HFF-Myc (cell line): ENCODE results near the gene EMP2.
A peak's percentile ranks its signal among the peaks of the same experiment; 100 is the strongest.

Experiments
- DNase-seq: peaks from one replicate; pipeline ENCODE4 v3.0.0-alpha.2; 2011; ENCODE audit warnings: low read depth; ENCODE audit errors: extremely low read depth
- H3K4me3 ChIP-seq: replicated peaks from 2 replicates; pipeline ENCODE4 v1.5.1; 2011; ENCODE audit warnings: low read depth, mild to moderate bottlenecking, control low read depth, low read length
- CTCF ChIP-seq: IDR thresholded peaks from 2 replicates; pipeline ENCODE4 v1.5.1; 2012; ENCODE audit warnings: mild to moderate bottlenecking, low read depth, low read length, control low read depth; ENCODE audit errors: missing control alignments

The EMP2 gene

GRCh38 chr16:10578474-10579316 is 1.7 kb downstream of the EMP2 start:
- DNase-seq, result no peak
- no peak for TF ChIP-seq CTCF
- peak overlapping the region; percentile 79 for H3K4me3 ChIP-seq

DNA sequence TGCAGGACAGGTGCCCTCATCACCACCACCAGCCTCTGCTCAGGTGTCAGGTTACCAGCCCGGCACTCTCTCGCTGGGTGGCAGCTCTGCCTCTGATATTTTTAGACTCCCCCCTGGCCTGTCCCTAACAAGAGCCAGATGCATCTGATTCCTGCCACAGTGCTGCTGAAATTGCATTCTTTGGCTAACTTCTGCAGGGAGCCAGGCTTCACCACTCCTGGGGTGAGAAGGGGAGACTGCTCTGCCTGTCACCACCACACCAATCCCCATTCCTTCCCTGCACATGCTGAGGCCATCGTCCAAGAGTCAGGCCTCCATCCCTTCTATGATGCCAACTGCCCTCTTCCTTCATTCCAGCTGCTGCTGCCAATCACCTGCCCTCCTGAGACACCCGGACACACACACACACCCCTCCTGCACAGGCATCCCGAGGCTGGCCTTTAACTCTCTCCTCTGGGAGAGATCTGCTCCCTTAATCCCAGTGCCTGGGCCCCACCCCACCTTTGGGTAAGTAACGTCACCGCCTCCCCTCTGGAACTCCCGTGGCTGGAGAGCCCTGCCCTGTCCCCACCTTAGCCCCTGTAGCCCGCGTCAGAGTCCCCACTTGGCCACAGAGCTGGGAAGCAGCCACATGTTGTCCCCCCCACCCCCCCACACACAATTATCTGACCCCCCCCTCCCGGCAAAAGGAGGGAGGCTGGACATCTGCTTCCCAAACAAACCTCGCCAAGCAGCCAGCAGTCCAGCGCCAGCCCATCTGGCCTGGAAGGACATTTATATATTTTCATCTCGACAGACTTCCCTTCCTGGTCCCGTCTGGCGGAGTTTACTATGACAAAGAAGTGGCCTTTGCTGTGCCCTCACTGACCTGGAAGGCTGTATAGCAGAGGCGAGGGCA is 2.8 kb downstream of the EMP2 start:
- peak overlapping the region; percentile 79 for H3K4me3 ChIP-seq
- no peak for DNase-seq
- no peak for TF ChIP-seq CTCF

- no peak for TF ChIP-seq CTCF
- H3K4me3 ChIP-seq, result no peak overlapping the region
- no peak for DNase-seq
Measured at GRCh38 chr16:10576390-10577304, 3.8 kb downstream of the EMP2 start.

DNA sequence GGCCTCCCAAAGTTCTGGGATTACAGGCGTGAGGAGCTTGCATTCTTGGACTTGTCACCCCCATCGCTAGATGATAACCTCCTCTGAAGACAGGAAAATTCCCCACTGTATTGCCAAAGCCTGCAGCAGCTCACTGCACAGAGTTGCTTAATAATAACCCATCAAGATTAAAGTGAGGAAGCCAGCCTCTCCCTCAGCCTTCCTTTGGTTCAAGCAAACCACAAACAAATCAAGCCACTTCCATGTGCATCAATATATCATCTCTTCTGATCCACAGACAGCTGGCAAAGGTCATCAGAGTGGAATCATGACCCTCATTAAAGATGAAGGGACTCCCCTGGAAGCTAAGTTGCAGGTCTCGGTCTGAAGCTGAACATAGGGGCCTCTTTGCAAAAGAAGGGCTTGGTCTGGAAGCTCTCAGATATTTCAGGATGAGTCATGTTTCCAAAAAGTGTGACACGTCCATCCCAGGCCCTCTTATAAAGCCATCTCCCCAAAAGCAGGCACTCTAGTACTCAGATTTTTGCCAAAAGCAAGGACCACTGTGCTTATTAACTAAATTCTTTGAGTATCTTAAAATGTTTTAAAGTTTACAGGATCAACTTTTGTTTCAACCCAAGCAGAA is 4.8 kb downstream of the EMP2 start:
- no peak overlapping the region for H3K4me3 ChIP-seq
- DNase-seq, result no peak
- no peak for TF ChIP-seq CTCF

DNA sequence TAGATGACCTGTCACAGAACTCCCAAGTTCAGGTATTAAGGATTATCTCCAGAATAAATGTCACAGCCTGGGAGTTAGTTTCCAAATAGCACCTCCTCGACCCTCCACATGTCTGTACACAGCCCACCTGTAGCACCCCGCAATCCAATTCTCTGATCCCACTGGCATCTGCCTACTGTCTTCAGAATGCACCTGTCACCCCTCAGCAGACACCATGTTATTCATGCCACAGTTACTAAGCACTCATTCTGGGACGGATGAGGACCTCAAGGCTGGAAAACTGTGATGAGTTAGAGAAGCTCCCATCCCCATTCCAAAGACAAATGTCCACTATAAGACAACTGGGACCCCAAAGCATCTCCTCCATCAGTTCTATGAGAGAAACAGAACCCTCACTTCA is 7.8 kb downstream of the EMP2 start:
- no peak for DNase-seq
- no peak for TF ChIP-seq CTCF

DNA sequence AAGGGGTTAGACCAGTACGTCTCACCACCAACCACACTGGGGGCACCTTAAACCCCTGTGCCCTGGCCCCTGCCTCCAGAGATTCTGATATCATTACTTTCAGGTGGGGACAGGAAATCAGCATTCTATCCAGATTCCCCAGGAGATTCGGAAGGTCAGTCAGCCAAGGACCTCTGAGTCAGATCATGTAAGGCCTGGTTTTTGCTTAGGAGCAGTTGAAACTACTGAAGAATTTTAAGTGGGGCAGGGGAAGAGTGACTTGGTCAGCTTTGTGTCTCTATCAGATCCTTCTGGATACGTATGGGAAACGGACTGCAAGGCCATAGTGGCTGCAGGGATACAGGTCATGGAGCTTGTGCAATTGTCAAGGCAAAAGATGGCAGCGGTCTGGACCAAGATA is 9.0 kb downstream of the EMP2 start:
- DNase-seq, result no peak
- TF ChIP-seq CTCF, result no peak
- no peak overlapping the region for H3K4me3 ChIP-seq

More for the DNA sequence above, 7.8 kb downstream of the EMP2 start:
- no peak overlapping the region for H3K4me3 ChIP-seq
